ENCODE data around the gene SNX27.

DNA sequence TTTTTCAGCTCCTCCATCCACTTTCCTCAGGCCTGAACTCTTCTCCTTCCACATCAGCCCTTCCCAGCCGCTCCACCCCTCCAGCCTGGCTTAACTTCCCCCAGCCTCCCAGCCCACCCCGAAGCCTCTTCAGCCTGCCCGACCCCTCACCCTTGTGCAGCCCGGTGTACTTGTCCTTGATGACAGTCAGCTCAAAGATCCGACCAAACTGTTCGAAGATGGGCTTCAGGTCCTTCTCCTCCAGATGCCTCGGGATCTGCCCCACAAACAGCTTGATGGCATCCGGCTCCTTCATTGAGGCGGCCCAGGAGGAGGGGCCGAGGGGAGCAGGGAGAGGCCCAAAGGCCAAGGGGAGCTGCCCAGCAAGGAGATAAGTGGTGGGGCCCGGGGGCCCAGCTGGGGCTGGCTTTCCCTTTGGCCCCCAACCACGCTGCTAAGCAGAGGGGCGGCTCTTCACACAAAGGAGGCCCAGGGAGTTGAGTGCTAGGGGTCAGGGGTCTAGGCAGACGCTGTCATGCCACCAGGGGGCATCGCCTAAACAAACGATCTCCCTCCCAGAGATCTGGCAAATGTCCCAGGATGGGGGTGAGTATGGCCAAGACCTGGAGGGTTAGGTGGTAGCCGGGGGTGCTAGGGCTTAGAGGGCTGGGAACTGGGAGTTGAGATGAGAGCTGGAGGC lies 104.0 kb downstream of the SNX27 start:
- TF ChIP-seq, protein P1, sequence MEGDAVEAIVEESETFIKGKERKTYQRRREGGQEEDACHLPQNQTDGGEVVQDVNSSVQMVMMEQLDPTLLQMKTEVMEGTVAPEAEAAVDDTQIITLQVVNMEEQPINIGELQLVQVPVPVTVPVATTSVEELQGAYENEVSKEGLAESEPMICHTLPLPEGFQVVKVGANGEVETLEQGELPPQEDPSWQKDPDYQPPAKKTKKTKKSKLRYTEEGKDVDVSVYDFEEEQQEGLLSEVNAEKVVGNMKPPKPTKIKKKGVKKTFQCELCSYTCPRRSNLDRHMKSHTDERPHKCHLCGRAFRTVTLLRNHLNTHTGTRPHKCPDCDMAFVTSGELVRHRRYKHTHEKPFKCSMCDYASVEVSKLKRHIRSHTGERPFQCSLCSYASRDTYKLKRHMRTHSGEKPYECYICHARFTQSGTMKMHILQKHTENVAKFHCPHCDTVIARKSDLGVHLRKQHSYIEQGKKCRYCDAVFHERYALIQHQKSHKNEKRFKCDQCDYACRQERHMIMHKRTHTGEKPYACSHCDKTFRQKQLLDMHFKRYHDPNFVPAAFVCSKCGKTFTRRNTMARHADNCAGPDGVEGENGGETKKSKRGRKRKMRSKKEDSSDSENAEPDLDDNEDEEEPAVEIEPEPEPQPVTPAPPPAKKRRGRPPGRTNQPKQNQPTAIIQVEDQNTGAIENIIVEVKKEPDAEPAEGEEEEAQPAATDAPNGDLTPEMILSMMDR (IDR thresholded peaks at IDR 0.05), result peak in 1 of 6 experiments; percentile 26
- TF ChIP-seq POLR2A (IDR thresholded peaks at IDR 0.05), result no peak
